GM20431 (cell line): ENCODE measurements around the gene MAP3K4.
"Not testable (repeated sequence)": the region's sequence is repeated elsewhere in the genome, so short reads cannot be mapped to it uniquely, and the experiment has no call there.

ENCODE experiments used
- in situ Hi-C: fragments of 300-500 bp; cut with MseI, MboI; formaldehyde crosslinking; loops from one replicate; pipeline ENCODE4 v1.15.0; 2020; ENCODE audit warnings: low sequenced_read_pairs; ENCODE audit not compliant: unreplicated experiment

MAP3K4 gene

GRCh38 chr6:160967351-160967750 lies 24.2 kb upstream of the MAP3K4 start:
- in situ Hi-C loops, result no loop called here

- in situ Hi-C loops, result no loop called here
Observed at GRCh38 chr6:160967833-160968232, 23.7 kb upstream of the MAP3K4 start.

GRCh38 chr6:160971171-160971570 lies 20.4 kb upstream of the MAP3K4 start:
- in situ Hi-C loops, result no loop called here

- in situ Hi-C loops, result no loop called here
Observed at GRCh38 chr6:160972111-160972510, 19.5 kb upstream of the MAP3K4 start.

DNA sequence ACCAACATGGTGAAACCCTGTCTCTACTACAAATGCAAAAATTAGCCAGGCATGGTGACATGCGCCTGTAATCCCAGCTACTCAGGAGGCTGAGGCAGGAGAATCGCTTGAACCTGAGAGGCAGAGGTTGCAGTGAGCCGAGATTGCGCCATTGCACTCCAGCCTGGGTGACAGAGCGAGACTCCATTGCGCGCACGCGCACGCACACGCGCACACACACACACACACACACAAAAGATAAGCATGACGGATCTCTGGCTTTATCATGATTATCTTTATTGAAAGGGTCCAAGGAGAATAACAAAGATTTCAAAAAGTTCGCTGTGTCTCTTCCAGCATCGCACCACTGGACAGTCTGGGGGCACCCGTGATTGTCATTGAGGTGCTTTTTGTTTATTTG lies 19.0 kb upstream of the MAP3K4 start:
- in situ Hi-C loops, result not testable (repeated sequence)

DNA sequence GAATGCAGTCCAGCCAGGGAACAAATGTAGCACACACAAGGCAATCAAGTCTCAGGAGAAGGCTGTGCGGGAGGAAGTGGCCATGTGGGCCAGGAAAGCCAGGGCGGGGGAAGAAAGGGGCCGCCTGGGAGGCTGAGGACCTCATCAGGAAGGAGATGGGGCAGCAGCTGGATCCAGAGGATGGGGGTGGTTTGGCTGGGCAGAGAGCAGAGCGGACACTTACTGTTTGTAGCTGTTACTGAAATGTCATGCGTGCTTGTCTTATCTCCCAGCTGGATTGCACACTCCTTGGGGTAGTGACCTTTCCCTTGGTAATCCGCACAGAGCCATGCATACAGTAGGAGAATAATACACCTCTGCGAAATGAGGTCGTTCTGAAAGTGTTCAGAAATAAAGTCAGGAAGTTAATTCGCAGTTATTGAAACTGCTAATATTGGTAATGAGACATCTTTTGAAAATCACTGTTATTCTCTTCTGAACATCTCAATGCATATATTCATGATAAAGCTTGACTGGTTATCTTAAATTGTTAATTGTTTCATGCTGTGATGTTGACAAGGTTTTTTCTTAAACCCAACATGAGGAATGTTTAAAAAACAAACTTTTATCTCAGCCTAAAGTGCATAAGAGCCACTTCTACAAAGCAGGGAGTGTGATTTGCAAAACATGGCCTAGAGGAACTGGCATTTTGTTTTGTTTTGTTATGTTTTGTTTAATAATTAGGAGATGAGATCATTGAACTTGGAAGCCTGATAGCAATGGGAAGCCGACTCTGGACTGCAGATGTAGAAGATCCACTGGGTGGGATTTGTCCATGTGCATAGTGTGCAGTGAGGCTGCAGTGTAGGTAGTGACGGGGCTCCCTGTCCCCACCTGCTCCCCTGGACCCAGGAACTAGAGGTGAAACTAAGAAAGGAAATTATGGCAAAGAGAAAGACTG lies 18.0 kb upstream of the MAP3K4 start:
- in situ Hi-C loops, result no loop called here

DNA sequence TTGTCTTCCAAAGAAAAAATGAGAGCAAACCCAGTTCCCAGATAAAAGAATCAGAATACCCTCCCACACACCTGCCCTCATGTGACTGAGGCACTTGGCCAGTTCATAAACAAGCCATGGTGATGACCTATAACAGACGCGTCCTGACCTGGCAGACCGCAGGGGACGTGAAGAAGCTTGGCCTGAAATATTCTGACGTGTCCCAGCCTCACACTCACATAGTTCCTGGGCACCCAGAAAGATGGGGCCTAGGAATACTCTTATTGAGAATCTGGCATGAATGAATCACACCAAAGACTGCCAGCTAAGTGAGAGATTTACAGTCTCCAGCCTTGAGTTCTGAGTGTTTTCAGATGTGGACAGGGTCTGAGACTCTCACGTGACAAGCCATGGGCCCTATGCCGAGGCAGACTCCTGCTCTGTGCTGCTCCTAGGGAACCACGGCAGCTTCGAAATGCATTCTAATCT lies 17.2 kb upstream of the MAP3K4 start:
- in situ Hi-C loops, result no loop called here

GRCh38 chr6:160975162-160975561 lies 16.4 kb upstream of the MAP3K4 start:
- in situ Hi-C loops, result no loop called here

GRCh38 chr6:160975961-160976360 lies 15.6 kb upstream of the MAP3K4 start:
- in situ Hi-C loops, result not testable (repeated sequence)

DNA sequence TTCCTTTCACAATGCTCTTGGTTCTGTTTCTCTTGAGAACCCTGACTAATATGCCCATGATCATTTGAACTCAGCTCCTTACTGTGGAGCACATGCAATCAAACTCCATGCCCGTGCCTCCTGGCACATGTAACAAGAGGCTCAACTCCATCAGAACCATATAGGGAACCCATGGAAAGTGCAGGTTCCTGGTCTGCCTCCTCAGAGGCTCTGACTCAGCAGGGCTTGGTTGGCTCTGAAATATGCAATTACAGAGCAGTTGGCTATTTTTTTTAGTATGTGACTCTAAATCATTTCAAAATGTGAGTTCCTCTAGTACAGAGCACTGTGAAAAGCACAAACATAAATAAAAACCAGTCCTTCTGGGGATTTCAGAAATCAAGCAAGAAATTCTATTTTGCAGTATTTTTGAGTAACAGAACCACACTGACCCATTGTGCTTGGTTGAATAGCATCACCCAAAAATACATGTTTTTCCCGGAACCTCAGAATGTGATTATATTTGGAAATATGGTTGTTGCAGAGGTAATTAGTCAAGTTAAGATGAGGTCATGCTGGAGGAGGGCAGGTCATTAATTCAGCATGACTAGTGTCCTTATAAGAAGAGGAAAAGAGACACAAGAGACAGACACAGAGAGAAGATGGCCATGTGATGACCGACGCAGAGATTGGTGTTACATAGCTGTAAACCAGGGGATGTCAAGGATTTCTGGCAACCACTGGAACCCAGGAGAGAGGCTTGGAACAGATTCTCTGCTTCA lies 13.2 kb upstream of the MAP3K4 start:
- in situ Hi-C loops, result no loop called here

DNA sequence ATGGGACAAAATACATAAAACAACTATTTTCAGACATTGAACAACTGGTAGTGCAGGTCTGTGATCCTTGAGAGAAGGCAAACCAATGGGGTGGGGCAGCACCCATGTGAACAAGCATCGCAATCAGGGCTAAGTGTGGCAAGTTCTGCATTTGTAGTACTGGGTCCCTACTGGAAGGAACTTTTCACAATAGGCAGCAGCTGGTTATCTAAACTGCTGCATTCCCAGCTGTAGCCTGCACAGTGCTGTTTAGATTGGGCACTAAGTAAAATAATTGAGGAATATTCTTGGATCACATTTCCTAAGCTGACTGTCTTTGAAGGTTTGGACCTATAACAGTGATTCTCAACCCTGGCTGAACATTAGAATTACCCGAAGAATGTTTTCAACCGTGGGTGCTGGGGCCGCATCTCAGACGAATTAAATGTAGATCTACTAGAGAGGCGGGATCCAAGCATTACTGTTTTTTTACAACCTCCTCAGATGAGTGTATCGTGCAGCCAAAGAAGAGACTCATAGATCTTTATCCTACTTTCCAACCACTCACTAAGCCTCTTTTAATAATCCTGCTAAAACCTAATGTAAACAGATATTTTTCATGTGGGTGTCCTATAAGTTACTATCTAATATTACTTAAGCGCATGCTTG lies 12.4 kb upstream of the MAP3K4 start:
- in situ Hi-C loops, result no loop called here

DNA sequence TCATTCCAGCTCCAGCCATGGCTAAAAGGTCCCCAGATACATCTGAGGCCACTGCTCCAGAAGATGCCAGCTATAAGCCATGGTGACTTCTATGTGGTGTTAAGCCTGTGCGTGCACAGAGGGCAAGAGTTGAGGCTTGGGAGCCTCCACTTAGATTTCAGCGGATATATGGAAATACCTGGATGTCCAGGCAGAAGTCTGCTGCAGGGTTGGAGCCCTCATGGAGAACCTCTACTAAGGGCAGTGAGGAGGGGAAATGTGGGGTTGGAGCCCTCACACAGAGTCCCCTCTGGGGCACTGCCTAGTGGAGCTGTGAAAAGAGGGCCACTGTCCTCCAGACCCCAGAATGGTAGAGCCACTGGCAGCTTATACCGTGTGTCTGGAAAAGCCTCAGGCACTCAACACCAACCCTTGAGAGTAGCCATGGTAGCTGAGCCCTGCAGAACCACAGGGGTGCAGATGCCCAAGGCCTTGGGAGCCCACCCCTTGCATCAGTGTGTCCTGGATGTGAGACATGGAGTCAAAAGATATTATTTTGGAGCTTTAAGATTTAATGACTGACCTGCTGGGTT lies 8.1 kb upstream of the MAP3K4 start:
- in situ Hi-C loops, result not testable (repeated sequence)

DNA sequence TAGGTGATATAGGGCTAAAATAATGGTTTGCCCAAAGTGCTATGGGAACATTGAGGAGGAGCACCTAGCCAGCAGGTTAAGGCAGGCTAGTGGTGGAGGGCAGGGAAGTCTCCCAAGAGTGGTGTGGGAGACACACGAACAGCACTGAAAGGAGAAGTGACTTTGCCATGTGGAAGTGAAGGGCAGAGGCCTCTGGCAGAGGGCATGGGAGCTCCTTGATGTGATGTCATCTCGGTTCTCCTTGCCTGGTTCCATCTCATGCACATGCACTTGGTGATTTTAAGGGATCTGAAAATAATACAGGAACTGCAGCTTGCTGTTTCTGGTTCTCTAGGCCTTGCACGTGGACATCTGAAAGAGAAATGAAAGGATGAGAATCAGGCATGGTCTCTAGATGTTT lies 4.7 kb upstream of the MAP3K4 start:
- in situ Hi-C loops, result no loop called here

- in situ Hi-C loops, result no loop called here
Observed at GRCh38 chr6:160987265-160987664, 4.3 kb upstream of the MAP3K4 start.

- in situ Hi-C loops, result no loop called here
Observed at GRCh38 chr6:160990847-160991405, 643 bp upstream of the MAP3K4 start.

DNA sequence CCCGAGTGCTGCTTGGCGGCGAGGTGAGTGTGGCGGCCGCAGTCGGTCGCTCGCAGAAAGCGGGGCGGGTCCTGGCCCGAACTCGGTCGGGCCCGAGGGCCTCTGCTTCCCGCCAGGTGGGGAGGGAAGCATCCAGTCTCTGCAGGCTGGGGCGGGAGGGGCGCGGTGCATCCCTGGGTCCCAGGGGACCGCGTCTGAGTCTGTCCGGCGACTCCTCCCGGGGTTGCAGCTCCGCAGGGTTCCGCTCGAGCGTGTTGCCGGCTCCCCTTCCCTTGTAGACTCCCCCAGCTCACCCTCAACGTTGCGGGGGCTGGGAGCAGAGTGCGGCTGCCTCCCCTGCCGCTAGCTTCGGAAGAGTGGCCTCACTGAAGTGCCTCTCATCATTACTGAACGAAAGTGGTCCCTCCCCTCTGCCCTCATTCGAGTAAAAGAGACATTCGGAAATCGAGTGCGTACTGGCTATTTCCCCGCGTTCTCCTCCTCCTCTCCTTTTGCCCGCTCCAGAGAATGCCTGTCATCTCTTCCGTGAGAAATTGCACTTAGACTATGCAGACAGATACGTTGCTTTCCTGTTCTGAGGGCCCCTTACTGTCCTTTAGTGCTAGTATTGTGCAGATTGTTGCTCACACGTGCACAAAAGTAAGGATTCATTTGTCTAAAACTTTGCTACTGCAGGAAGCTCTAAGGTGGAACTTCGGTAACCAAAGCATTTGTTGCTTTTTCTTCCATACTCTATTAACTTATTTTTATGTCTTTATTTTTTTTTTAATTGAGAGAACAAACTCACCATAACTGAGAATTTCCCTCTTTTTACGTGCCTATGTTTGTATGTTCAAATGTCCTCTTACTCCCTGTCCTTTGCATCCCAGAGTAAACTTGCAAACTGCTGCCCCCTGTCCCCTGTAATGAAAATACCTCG lies 751 bp downstream of the MAP3K4 start:
- in situ Hi-C loops, result no loop called here

DNA sequence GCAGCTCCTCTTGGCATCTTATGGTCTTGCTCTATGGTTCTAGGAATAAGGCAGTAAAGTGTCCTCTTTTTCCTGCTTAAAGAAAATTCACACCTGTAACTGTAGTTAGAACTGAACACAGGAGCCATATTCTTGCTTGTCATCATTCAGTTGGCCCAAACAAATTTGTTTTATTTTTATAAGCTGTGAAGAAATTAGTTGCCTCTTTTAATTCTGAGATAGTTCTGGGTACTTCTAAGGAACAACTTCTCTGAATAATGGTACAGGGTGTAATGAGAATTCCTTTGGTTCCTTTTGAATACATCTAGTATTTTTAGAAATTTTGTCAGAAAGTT lies 1.4 kb downstream of the MAP3K4 start:
- in situ Hi-C loops, result no loop called here

DNA sequence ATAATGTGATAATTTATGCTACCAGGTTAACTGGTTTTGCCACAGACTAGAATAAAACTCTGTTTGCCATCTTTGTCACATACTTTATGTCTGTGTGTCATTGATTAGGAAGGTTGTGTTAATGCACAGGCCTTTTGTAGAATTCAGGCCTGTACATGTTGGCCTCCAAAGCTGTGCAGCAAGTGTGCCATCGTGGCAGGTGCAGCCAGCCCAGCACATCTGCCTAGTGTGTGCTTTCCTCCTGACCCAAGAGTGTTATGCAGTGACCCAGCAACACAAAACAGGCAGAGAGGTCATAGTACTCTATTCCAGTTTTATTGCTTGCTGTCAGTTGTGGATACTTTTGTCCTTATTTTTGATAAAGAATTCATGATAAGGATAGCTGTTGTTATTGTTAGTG lies 3.7 kb downstream of the MAP3K4 start:
- in situ Hi-C loops, result no loop called here

DNA sequence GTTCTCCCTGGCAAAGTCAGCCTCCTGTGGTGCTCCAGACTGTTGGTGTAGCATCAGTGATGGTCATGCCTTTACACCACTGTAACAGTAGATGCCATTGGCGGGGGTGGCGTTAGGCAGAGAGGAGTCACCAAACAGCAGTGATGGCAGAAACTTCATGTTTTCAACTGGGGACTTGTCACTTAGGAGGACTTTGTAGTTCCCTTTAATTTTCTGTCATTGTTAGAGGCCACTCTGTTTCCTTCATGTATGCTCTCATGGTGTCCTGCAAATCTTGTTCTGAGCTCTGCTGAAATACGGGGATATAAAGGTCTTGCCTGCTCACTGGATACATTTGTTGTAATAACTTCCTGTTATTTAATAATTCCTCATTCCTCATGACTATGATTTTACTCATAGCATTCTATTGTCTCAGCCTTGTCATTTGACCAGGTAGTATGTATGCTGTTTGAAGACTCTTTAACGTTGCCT lies 4.6 kb downstream of the MAP3K4 start:
- in situ Hi-C loops, result no loop called here
